Measurements from ENCODE around the gene MAGI2. TPM values are rescaled to one million over a fixed set of nuclear protein-coding genes. Genes with fewer than 3 reads are reported as not detected.

MAGI2 gene
- total and polyA plus RNA-seq, 2 experiments from 2014 or later: 3.5 to 4.1 TPM

DNA sequence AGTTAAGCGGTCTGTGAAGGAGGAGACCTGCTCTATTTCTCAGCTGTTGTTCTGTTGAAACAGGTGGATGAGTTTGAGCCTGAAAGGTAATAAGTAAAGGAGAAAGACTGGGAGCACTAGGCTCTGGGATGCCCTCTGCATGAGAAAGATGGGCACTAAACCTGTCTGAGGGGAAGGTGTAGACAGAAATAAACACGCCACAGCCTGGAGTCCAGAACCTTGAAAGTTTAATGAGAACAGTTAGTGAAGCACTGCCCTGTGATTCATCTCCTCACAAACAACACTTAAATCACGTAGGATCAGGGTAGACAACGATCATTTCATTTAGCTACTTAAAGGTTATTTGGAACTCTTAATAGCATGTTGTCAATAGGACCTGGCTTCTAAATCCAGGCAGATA lies 1461.8 kb downstream of the MAGI2 start:
- H3K9ac ChIP-seq: no peak overlapping the region
- H3F3A ChIP-seq (ENCODE audit: insufficient read depth): no peaks in the 10 kb centered on the region
- no peaks in the 10 kb centered on the region; the same call in 1 of the 2 replicates for H3K4me1 ChIP-seq (ENCODE audit: insufficient read depth)
- no peaks in the 10 kb centered on the region for H3K79me2 ChIP-seq (ENCODE audit: insufficient read depth)
- WGBS, 2 experiments (ENCODE audit: low coverage in 1 of 2, low lambda C conversion rate in 2 of 2, missing lambda C conversion rate in 2 of 2): 77 to 83% methylated on average over 4 of the region's 4 CpGs
- no peaks in the 10 kb centered on the region for H4K20me1 ChIP-seq (ENCODE audit: insufficient read depth)
- in situ Hi-C loops (cut with MboI): no loop called here
- peaks cover 11% of the 10 kb centered on the region; the same call in 1 of the 2 replicates for H3K27me3 ChIP-seq (replicated peaks; ENCODE audit: insufficient read depth)
- no peak overlapping the region for H3K4me2 ChIP-seq (ENCODE audit: unreplicated experiment)
- no peak for DNase-seq
- H2AFZ ChIP-seq: no peak overlapping the region
- H3K9me2 ChIP-seq (ENCODE audit: insufficient read depth): no peaks in the 10 kb centered on the region
- H3K9me3 ChIP-seq (ENCODE audit: low read depth): no peaks in the 10 kb centered on the region
- no peaks in the 10 kb centered on the region for H3K36me3 ChIP-seq (ENCODE audit: low read depth)
- H3K4me3 ChIP-seq: no peak overlapping the region
- no peak for TF ChIP-seq EZH2phosphoT487 (IDR thresholded peaks at IDR 0.05; ENCODE audit: insufficient read depth, low read depth)
- no peak for TF ChIP-seq EZH2 (IDR thresholded peaks at IDR 0.05; ENCODE audit: insufficient read depth, poor library complexity, severe bottlenecking)
- H3K27ac ChIP-seq: no peak overlapping the region

DNA sequence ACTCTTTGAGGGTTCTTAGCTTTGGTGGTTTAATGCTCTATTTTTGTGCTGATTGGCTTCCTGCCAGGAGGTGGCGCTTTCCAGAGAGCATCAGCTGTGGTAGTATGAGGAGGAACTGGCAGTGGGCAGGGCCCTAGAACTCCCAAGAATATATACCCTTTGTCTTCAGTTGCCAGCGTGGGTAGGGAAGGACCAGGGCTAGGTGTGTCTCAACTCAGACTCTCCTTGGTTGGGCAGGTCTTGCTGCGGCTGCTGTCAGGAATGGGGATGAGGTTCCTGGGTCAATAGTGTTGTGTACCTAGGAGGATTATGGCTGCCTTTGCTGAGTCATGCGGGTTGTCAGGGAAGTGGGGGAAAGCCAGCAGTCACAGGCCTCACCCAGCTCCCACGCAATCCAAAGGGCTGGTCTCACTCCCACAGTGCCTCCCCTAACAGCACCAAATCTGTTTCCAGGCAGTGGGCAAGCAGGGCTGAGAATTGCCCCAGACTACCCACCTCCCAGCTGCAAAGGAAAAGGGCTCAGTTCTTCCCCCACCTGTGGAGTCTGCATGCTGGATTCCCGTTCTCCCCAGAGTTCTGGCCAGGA lies 1463.4 kb downstream of the MAGI2 start:
- Histone ChIP-seq H3K9me3 (ENCODE audit: low read depth) (no peaks in the 10 kb centered on the region), H3K9me2 (ENCODE audit: insufficient read depth) (no peaks in the 10 kb centered on the region), H3F3A (ENCODE audit: insufficient read depth) (no peaks in the 10 kb centered on the region), H3K4me1 (ENCODE audit: insufficient read depth) (no peaks in the 10 kb centered on the region), H3K4me3 (no peak overlapping the region), H3K27me3 (replicated peaks; ENCODE audit: insufficient read depth) (peaks cover 6% of the 10 kb centered on the region; the same call in 1 of the 2 replicates), H3K4me2 (ENCODE audit: unreplicated experiment) (no peak overlapping the region), H3K9ac (no peak overlapping the region), H4K20me1 (ENCODE audit: insufficient read depth) (no peaks in the 10 kb centered on the region), H3K27ac (no peak overlapping the region), H2AFZ (no peak overlapping the region), H3K79me2 (ENCODE audit: insufficient read depth) (no peaks in the 10 kb centered on the region), H3K36me3 (ENCODE audit: low read depth) (no peaks in the 10 kb centered on the region)
- in situ Hi-C loops (cut with MboI): no loop called here
- TF ChIP-seq EZH2 (IDR thresholded peaks at IDR 0.05; ENCODE audit: insufficient read depth, poor library complexity, severe bottlenecking) (no peak), EZH2phosphoT487 (IDR thresholded peaks at IDR 0.05; ENCODE audit: insufficient read depth, low read depth) (no peak)
- 80% methylated on average over 6 of the region's 6 CpGs for WGBS, 2 experiments (ENCODE audit: low coverage in 1 of 2, low lambda C conversion rate in 2 of 2, missing lambda C conversion rate in 2 of 2)
- no peak for DNase-seq

DNA sequence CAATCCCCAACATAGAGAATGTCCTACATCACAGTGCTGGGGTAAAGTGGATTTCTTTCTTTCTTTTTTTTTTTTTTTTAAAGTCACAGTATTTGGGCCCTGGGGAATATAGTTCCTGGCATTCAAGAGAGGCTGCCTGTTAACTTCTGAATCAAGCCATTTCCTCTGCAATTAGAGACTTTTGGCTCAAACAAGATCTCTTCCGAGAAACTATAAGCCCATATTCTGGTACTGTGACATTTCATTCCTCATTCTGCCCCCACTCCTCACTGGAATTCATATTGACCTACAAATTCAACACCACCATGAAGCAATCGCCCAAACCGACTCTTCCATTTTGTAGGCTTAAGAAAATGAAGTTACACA lies 1467.5 kb downstream of the MAGI2 start:
- H3K4me3 ChIP-seq: no peak overlapping the region
- H3K27me3 ChIP-seq (replicated peaks; ENCODE audit: insufficient read depth): no peaks in the 10 kb centered on the region
- WGBS, 2 experiments (ENCODE audit: low coverage in 1 of 2, low lambda C conversion rate in 2 of 2, missing lambda C conversion rate in 2 of 2): 77% methylated on average over 3 of the region's 3 CpGs
- no peak overlapping the region for H3K9ac ChIP-seq
- no peaks in the 10 kb centered on the region for H3K4me1 ChIP-seq (ENCODE audit: insufficient read depth)
- no peaks in the 10 kb centered on the region for H3K9me2 ChIP-seq (ENCODE audit: insufficient read depth)
- in situ Hi-C loops (cut with MboI): no loop called here
- no peaks in the 10 kb centered on the region for H3K79me2 ChIP-seq (ENCODE audit: insufficient read depth)
- no peak for TF ChIP-seq EZH2 (IDR thresholded peaks at IDR 0.05; ENCODE audit: insufficient read depth, poor library complexity, severe bottlenecking)
- TF ChIP-seq EZH2phosphoT487 (IDR thresholded peaks at IDR 0.05; ENCODE audit: insufficient read depth, low read depth): no peak
- no peak overlapping the region for H3K27ac ChIP-seq
- DNase-seq: no peak
- no peak overlapping the region for H2AFZ ChIP-seq
- H3K4me2 ChIP-seq (ENCODE audit: unreplicated experiment): no peak overlapping the region
- no peaks in the 10 kb centered on the region for H3F3A ChIP-seq (ENCODE audit: insufficient read depth)
- no peaks in the 10 kb centered on the region for H4K20me1 ChIP-seq (ENCODE audit: insufficient read depth)
- no peaks in the 10 kb centered on the region for H3K36me3 ChIP-seq (ENCODE audit: low read depth)
- no peaks in the 10 kb centered on the region for H3K9me3 ChIP-seq (ENCODE audit: low read depth)

DNA sequence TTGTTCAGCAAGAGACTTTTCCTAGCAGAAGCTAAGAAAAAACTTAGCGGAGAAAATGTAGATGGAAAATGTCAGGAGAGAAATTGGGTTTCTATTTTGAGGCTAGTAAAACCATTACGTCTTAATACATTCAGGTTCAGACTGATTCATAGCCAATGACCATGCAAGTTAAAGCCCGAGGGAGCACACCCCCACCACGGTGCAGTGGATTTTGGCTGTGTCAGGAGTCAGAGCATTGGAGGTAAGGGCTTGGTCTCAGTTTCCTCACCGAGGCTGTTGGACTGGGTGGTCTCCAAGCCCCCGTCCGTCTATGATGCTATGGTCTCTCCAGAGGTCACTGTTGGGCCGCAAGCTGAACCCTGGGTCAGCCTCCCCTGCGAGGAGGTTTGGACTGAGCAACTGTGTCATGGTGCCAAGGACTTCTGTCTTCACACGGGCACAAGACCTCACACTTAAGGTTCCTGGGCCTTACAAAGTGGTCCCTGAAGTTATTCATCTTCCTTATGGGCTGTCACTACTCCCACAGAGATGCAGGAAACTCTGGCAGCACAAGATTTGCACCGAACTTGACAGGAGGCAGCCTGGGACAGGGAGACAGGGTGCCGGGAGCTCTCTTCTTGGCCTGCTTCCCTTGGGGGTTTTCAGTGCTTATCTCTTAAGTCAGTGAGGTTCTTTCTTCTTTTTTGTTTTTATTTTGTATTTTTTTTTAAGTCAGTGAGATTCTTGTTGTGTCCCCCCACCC lies 1468.1 kb downstream of the MAGI2 start:
- H2AFZ ChIP-seq: no peak overlapping the region
- in situ Hi-C loops (cut with MboI): no loop called here
- no peak for DNase-seq

More for the DNA sequence above, 1468.1 kb downstream of the MAGI2 start:
- Histone ChIP-seq H3K9ac (no peak overlapping the region), H3K4me1 (ENCODE audit: insufficient read depth) (no peaks in the 10 kb centered on the region), H3K36me3 (ENCODE audit: low read depth) (no peaks in the 10 kb centered on the region), H4K20me1 (ENCODE audit: insufficient read depth) (no peaks in the 10 kb centered on the region), H3K9me2 (ENCODE audit: insufficient read depth) (no peaks in the 10 kb centered on the region), H3K27ac (no peak overlapping the region), H3K4me2 (ENCODE audit: unreplicated experiment) (no peak overlapping the region), H3K27me3 (replicated peaks; ENCODE audit: insufficient read depth) (no peaks in the 10 kb centered on the region; the same call in 1 of the 2 replicates), H3K9me3 (ENCODE audit: low read depth) (no peaks in the 10 kb centered on the region), H3K4me3 (no peak overlapping the region), H3F3A (ENCODE audit: insufficient read depth) (no peaks in the 10 kb centered on the region), H3K79me2 (ENCODE audit: insufficient read depth) (no peaks in the 10 kb centered on the region)
- TF ChIP-seq EZH2 (IDR thresholded peaks at IDR 0.05; ENCODE audit: insufficient read depth, poor library complexity, severe bottlenecking) (no peak), EZH2phosphoT487 (IDR thresholded peaks at IDR 0.05; ENCODE audit: insufficient read depth, low read depth) (no peak)
- 74 to 80% methylated on average over 12 of the region's 12 CpGs for whole genome bisulfite sequencing, 2 experiments (ENCODE audit: low coverage in 1 of 2, low lambda C conversion rate in 2 of 2, missing lambda C conversion rate in 2 of 2)
